ENCODE measurements around the gene ATP13A5. TPM values are rescaled to one million over a fixed set of nuclear protein-coding genes. Genes with fewer than 3 reads are reported as not detected.

Gene ATP13A5
- total RNA-seq, 1 donor from 2014 or later, result not detected

DNA sequence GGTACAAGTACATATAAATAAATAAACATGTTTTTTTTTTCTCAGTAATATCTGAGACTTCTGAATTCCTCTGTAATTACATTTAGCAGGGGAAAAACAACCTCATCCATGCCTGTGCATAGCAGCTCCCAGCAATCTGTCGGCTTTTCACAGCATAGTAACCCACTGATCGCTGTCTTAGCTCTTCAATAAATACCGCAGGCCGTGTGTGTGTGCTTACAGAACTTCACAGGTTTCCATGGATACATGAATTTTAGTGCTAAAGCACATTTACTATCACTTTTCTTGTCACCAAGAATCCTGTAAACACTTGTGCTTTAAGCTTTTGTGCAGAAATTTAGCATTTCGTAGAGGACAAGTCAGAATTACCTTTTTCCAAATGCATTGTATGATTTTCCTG is 141.5 kb downstream of the ATP13A5 start:
- Histone ChIP-seq H3K27me3 (ENCODE audit: control insufficient read depth, insufficient read depth, low read length) (no peaks in the 10 kb centered on the region), H3K36me3 (ENCODE audit: control insufficient read depth, insufficient read depth, low read length) (no peaks in the 10 kb centered on the region), H3K4me3 (ENCODE audit: low read depth, low read length) (no peak overlapping the region)
- no peak for DNase-seq (ENCODE audit: low read depth)
- FAIRE-seq, result no peak
- TF ChIP-seq, protein P1, sequence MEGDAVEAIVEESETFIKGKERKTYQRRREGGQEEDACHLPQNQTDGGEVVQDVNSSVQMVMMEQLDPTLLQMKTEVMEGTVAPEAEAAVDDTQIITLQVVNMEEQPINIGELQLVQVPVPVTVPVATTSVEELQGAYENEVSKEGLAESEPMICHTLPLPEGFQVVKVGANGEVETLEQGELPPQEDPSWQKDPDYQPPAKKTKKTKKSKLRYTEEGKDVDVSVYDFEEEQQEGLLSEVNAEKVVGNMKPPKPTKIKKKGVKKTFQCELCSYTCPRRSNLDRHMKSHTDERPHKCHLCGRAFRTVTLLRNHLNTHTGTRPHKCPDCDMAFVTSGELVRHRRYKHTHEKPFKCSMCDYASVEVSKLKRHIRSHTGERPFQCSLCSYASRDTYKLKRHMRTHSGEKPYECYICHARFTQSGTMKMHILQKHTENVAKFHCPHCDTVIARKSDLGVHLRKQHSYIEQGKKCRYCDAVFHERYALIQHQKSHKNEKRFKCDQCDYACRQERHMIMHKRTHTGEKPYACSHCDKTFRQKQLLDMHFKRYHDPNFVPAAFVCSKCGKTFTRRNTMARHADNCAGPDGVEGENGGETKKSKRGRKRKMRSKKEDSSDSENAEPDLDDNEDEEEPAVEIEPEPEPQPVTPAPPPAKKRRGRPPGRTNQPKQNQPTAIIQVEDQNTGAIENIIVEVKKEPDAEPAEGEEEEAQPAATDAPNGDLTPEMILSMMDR (IDR thresholded peaks at IDR 0.05; ENCODE audit: insufficient read depth, low read length, severe bottlenecking), result no peak

GRCh38 chr3:193236599-193236998 is 142.0 kb downstream of the ATP13A5 start:
- TF ChIP-seq, protein P1 (IDR thresholded peaks at IDR 0.05; ENCODE audit: insufficient read depth, low read length, severe bottlenecking), result no peak
- no peak for DNase-seq (ENCODE audit: low read depth)
- H3K4me3 ChIP-seq (ENCODE audit: low read depth, low read length), result no peak overlapping the region
- no peaks in the 10 kb centered on the region for H3K36me3 ChIP-seq (ENCODE audit: control insufficient read depth, insufficient read depth, low read length)
- FAIRE-seq, result no peak
- H3K27me3 ChIP-seq (ENCODE audit: control insufficient read depth, insufficient read depth, low read length), result no peaks in the 10 kb centered on the region

DNA sequence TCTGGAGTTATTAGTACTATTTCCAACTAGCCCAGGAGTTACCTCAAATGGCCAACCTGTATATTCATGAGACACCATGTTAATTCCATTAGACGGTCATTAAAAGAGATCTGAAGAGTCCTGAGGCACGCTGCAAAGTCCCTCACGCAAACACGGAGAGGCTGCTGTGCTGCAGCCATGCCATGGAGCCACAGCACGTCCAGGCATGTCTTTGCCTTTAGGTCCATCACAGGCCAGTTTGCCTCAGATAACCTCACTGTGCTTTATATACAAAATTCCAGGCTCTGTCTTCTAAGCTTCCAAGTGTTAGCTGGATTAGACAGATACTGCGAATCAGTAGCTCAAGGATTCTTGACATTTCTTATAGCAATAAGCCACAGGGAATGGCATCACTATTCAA is 147.4 kb downstream of the ATP13A5 start:
- Histone ChIP-seq H3K36me3 (ENCODE audit: control insufficient read depth, insufficient read depth, low read length) (no peaks in the 10 kb centered on the region), H3K27me3 (ENCODE audit: control insufficient read depth, insufficient read depth, low read length) (no peaks in the 10 kb centered on the region), H3K4me3 (ENCODE audit: low read depth, low read length) (no peak overlapping the region)
- DNase-seq (ENCODE audit: low read depth), result peak; percentile 54
- FAIRE-seq, result no peak
- TF ChIP-seq, protein P1 (IDR thresholded peaks at IDR 0.05; ENCODE audit: insufficient read depth, low read length, severe bottlenecking), result no peak

GRCh38 chr3:193230610-193231009 is 147.9 kb downstream of the ATP13A5 start:
- TF ChIP-seq, protein P1 (IDR thresholded peaks at IDR 0.05; ENCODE audit: insufficient read depth, low read length, severe bottlenecking), result no peak
- H3K36me3 ChIP-seq (ENCODE audit: control insufficient read depth, insufficient read depth, low read length), result no peaks in the 10 kb centered on the region
- FAIRE-seq (no peak), DNase-seq (ENCODE audit: low read depth) (no peak)
- no peaks in the 10 kb centered on the region for H3K27me3 ChIP-seq (ENCODE audit: control insufficient read depth, insufficient read depth, low read length)
- no peak overlapping the region for H3K4me3 ChIP-seq (ENCODE audit: low read depth, low read length)

DNA sequence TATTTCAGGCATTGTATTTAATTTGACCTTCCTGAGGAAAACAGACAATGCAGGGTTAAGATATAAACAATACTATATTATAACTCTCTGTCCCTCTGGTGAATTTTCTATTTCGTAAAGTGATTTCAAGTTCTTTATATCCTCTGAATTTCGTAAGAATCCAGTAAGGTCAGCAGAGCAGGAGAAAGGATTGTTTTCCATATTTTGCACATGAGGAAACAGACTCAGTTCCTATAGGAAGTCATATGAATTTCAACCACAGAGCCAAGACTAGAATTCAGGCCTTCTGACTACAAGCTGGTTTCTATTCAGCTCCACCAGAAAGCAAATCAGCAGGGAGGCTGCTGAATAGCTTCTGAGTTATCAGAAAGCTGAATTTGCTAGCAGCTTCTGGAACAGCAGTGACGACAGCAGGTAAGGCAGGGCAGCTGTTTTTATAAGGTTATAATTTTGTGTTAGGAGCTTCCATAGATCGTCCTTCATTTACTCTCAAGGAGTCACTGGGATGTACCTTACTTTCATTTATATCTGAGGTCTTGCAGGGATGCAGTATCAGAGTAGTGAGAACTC is 148.6 kb downstream of the ATP13A5 start:
- DNase-seq (ENCODE audit: low read depth) (no peak), FAIRE-seq (no peak)
- H3K36me3 ChIP-seq (ENCODE audit: control insufficient read depth, insufficient read depth, low read length), result no peaks in the 10 kb centered on the region
- H3K27me3 ChIP-seq (ENCODE audit: control insufficient read depth, insufficient read depth, low read length), result no peaks in the 10 kb centered on the region
- TF ChIP-seq, protein P1 (IDR thresholded peaks at IDR 0.05; ENCODE audit: insufficient read depth, low read length, severe bottlenecking), result no peak
- H3K4me3 ChIP-seq (ENCODE audit: low read depth, low read length), result no peak overlapping the region

DNA sequence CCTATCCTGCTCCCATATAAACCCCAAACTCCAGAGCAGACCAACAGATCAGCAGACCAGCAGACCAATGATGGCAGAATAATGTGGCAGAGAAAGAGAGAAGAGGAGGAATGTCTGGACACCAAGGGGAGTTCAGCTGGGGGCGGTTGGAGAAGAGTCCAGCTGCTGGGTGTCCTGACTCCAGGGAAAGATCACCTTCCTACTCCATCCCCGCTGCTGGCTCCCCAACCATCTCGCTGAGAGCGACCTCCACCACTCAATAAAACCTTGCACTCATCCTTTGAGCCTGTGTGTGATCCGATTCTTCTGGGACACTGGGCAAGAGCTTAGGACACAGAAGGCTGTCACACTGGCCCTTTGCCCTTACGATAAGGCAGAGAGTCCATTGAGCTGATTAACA is 150.3 kb downstream of the ATP13A5 start:
- H3K27me3 ChIP-seq (ENCODE audit: control insufficient read depth, insufficient read depth, low read length), result no peaks in the 10 kb centered on the region
- DNase-seq (ENCODE audit: low read depth), result no peak
- no peak overlapping the region for H3K4me3 ChIP-seq (ENCODE audit: low read depth, low read length)
- no peaks in the 10 kb centered on the region for H3K36me3 ChIP-seq (ENCODE audit: control insufficient read depth, insufficient read depth, low read length)
- no peak for FAIRE-seq
- TF ChIP-seq, protein P1 (IDR thresholded peaks at IDR 0.05; ENCODE audit: insufficient read depth, low read length, severe bottlenecking), result no peak
